Heart right ventricle (tissue), 16 donors: Measurements from ENCODE around the gene PTPRD. TPM values are rescaled to one million over a fixed set of nuclear protein-coding genes. Genes with fewer than 3 reads are reported as not detected.
"Not testable (repeated sequence)": the region's sequence is repeated elsewhere in the genome, so short reads cannot be mapped to it uniquely, and the experiment has no call there.

ENCODE experiments used
- ATAC-seq, 8 donors: fragments of 200-7000 bp; cut with Tn5 transposase; one replicate each; pipeline ENCODE4 v1.9.1; 2020; ENCODE audit warnings: mild to moderate bottlenecking in 8 of 8, moderate library complexity in 8 of 8, moderate number of reproducible peaks in 1 of 8
- DNase-seq, 2 donors: peaks; one replicate each; pipeline ENCODE4 v3.0.0-alpha.2; 2020
- H3K27ac ChIP-seq, 10 donors: fragments of 200-600 bp; sonication (generic) in 2 of 10; one replicate each; pipeline versions ENCODE4 v1.5.0 to v1.8.0; 2020 to 2022; ENCODE audit warnings: mild to moderate bottlenecking in 3 of 10
- H3K27me3 ChIP-seq, 7 donors: fragments of 200-600 bp; one replicate each; pipeline ENCODE4 v1.8.0; 2021 to 2022; ENCODE audit warnings: mild to moderate bottlenecking in 2 of 7
- H3K36me3 ChIP-seq, 9 donors: fragments of 200-600 bp; sonication (generic) in 1 of 9; one replicate each; pipeline versions ENCODE4 v1.5.0 to v1.8.0; 2020 to 2022; ENCODE audit warnings: mild to moderate bottlenecking in 2 of 9
- H3K4me1 ChIP-seq, 9 donors: fragments of 200-600 bp; sonication (generic) in 1 of 9; one replicate each; pipeline versions ENCODE4 v1.5.0 to v1.8.0; 2020 to 2022; ENCODE audit warnings: mild to moderate bottlenecking in 4 of 9
- H3K4me3 ChIP-seq, 10 donors: fragments of 200-600 bp; sonication (generic) in 2 of 10; one replicate each; pipeline versions ENCODE4 v1.5.0 to v1.8.0; 2020 to 2022; ENCODE audit warnings: mild to moderate bottlenecking in 7 of 10, moderate library complexity in 2 of 10
- H3K9me3 ChIP-seq, 11 donors: fragments of 200-600 bp in 10 of 11; sonication (generic) in 2 of 11; one replicate each; pipeline versions ENCODE4 v1.5.0 to v1.8.0; 2013 to 2022; ENCODE audit warnings: mild to moderate bottlenecking in 2 of 11, control low read depth in 1 of 11, moderate library complexity in 1 of 11
- CTCF ChIP-seq, 9 donors: fragments of 200-600 bp; sonication (generic) in 2 of 9; IDR thresholded peaks; one replicate each; pipeline versions ENCODE4 v1.5.0 to v1.8.0; 2021 to 2022; ENCODE audit warnings: antibody characterized with exemption in 9 of 9, mild to moderate bottlenecking in 5 of 9, moderate library complexity in 1 of 9
- WGBS, 2 donors: extraction: QIAGEN DNeasy Blood & Tissue Kit; methylation state at CpG; one replicate each; pipeline ENCODE4 v1.1.7; 2013; ENCODE audit warnings: inconsistent platforms in 1 of 2; 5-methylcytosine and 5-hydroxymethylcytosine counted together
- intact Hi-C, 10 donors: fragments of 100-400 bp; cut with DNase I; formaldehyde crosslinking; loops; one replicate each; pipeline versions ENCODE4 v1.11.1 to v1.14.2; 2022
- polyA plus RNA-seq, 2 donors: library from polyadenylated mRNA; stranded (reverse); fragments of 200-250 nt; gene quantifications; one replicate each; pipeline ENCODE4 v1.2.3, GENCODE V29; 2013
- total RNA-seq, 10 donors: library from RNA; stranded (reverse); fragmentation: NEBNext Ultra II Directional in 3 of 10; extraction: Animal tissue kit (Norgen Biotek cat#: 25700) in 3 of 10; gene quantifications; one replicate each; pipeline versions ENCODE4 v1.2.1 to v1.2.4, GENCODE V29; 2021 to 2023
- donor health status: Arrhythmogenic right ventricular cardiomyopathy.
- donor health status: ischemic (EF 13 %, LVEDD 7.1; RV severe dilation, severe dysfunction).
- donor health status: healthy with polysubstance abuse.
- donor health status: DM: no; HTN: yes; CAD: no.
- donor health status: DM: no; HTN: no; CAD: no.
- donor health status: ischemic (EF 25% LVEDD 6.9; RV normal size, moderate dysfunction).
- donor health status: ischemic (EF 25% LVEDD 5.7; RV mildly dilated, moderate dysfunction).
- donor health status: healthy.
- donor health status: DM: yes; HTN: yes; CAD: no.
- donor health status: Ischemic cardiomyopathy.
- donor health status: ischemic (EF 35%, LVEDD 5.7; RV mildly dilated, moderate dysfunction).
- donor health status: nonischemic (EF 11% LVEDD 7.7; RV severe dilation, severe dysfunction).
- donor health status: DM: yes; HTN: yes; CAD: no.
- donor health status: PGD.
- donor health status: ischemic (EF 29% LVEDD 5.4; RV normal size, mild dysfunction).
- donor health status: nonischemic (EF 23%, LVEDD 6.1; RV moderate dilation, normal function).

The PTPRD gene
- total and polyA plus RNA-seq, 12 donors: 1.4 to 25.2 (median 13.0) TPM

DNA sequence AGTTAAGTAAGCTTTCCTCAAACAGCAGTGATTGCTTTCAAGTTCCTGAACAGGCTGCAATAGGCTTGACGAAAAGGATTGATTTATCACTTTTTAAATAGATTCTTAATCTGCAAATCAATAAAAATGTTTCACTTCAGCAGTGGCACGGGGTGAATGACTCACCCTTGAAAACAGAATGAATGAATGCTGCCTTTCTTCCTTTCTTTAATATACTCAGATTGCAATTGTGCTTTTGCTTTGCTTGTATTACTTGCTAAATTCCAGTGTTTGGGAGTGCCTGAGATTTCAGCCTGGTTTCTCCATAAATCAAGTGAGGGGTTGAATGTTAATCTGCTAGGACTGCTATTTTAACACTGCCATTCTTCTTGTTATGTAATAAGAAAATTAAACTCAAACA lies 1293.8 kb downstream of the PTPRD start:
- ATAC-seq: no peak
- no peak for TF ChIP-seq CTCF (IDR thresholded peaks at IDR 0.05)

DNA sequence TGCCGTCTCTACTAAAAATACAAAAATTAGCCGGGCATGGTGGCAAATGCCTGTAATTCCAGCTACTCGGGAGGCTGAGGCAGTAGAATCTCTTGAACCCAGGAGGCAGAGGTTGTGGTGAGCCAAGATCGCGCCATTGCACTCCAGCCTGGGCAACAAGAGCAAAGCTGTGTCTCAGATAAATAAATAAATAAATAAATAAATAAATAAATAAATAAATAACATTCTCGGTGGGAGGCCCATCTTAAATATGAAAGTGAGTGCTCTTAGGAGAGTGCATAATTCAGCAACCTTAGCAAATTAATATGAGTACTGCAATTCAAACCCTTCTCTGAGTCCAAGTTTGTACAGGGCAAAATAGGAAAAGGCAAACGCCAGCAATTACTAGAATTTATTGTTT lies 1302.1 kb downstream of the PTPRD start:
- WGBS, 2 donors: 86 to 88% methylated on average over 7 of the region's 7 CpGs
- not testable (repeated sequence) for DNase-seq

More for the DNA sequence above, 1293.8 kb downstream of the PTPRD start:
- WGBS, 2 donors: 43 to 50% methylated on average over 2 of the region's 2 CpGs
- intact Hi-C loops: no loop called here
- H3K27me3 ChIP-seq: no peaks in the 10 kb centered on the region
- no peak for DNase-seq
- no peak overlapping the region for H3K4me3 ChIP-seq
- no peak overlapping the region for H3K27ac ChIP-seq
- H3K36me3 ChIP-seq: no peaks in the 10 kb centered on the region
- peaks cover 0 to 16% (median 0%) of the 10 kb centered on the region in 11 donors for H3K9me3 ChIP-seq
- no peaks in the 10 kb centered on the region for H3K4me1 ChIP-seq

GRCh38 chr9:9305600-9305999 lies 1307.2 kb downstream of the PTPRD start:
- Histone ChIP-seq H3K36me3 (no peaks in the 10 kb centered on the region), H3K27me3 (no peaks in the 10 kb centered on the region), H3K4me3 (no peak overlapping the region), H3K9me3 (peaks cover 0 to 8% (median 0%) of the 10 kb centered on the region in 11 donors), H3K27ac (no peak overlapping the region), H3K4me1 (no peaks in the 10 kb centered on the region)
- no peak for DNase-seq
- TF ChIP-seq CTCF (IDR thresholded peaks at IDR 0.05): no peak
- ATAC-seq: no peak
- intact Hi-C loops: no loop called here

More for the DNA sequence above, 1302.1 kb downstream of the PTPRD start:
- H3K9me3 ChIP-seq, H3K27me3 ChIP-seq, H3K36me3 ChIP-seq, H3K27ac ChIP-seq, intact Hi-C loops, H3K4me3 ChIP-seq, ATAC-seq, H3K4me1 ChIP-seq: not testable (repeated sequence)

- H3K9me3 ChIP-seq: no peaks in the 10 kb centered on the region
- no peak overlapping the region for H3K4me3 ChIP-seq
- 88 to 93% methylated on average over 1 of the region's 1 CpG for WGBS, 2 donors
- H3K36me3 ChIP-seq: no peaks in the 10 kb centered on the region
- DNase-seq: no peak
- intact Hi-C loops: no loop called here
- no peak for TF ChIP-seq CTCF (IDR thresholded peaks at IDR 0.05)
- H3K27ac ChIP-seq: no peak overlapping the region
- no peak for ATAC-seq
- H3K27me3 ChIP-seq: no peaks in the 10 kb centered on the region
- H3K4me1 ChIP-seq: no peaks in the 10 kb centered on the region
These were observed 1313.7 kb downstream of the PTPRD start for GRCh38 chr9:9299134-9299533.

- Histone ChIP-seq H3K4me3 (no peak overlapping the region), H3K4me1 (no peaks in the 10 kb centered on the region), H3K27me3 (no peaks in the 10 kb centered on the region), H3K27ac (no peak overlapping the region), H3K9me3 (peaks cover 0 to under 1% (median 0%) of the 10 kb centered on the region in 11 donors), H3K36me3 (no peaks in the 10 kb centered on the region)
- WGBS, 2 donors: 94 to 96% methylated on average over 2 of the region's 2 CpGs
- no peak for DNase-seq
- intact Hi-C loops: no loop called here
- TF ChIP-seq CTCF (IDR thresholded peaks at IDR 0.05): no peak
- no peak for ATAC-seq
These were observed 1326.8 kb downstream of the PTPRD start for GRCh38 chr9:9286001-9286400.
